GM12873 (cell line): Measurements from ENCODE around the gene MYCN.

Source experiments
- CTCF ChIP-seq: IDR thresholded peaks from 2 replicates; pipeline ENCODE4 v1.5.1; 2012; ENCODE audit warnings: low read depth, mild to moderate bottlenecking, moderate library complexity, low read length, control low read depth; ENCODE audit not compliant: insufficient read depth; ENCODE audit errors: missing control alignments

MYCN gene

GRCh38 chr2:15981646-15982045, 41.3 kb downstream of the MYCN start:
- no peak for TF ChIP-seq CTCF

- TF ChIP-seq CTCF: no peak
These were observed 42.1 kb downstream of the MYCN start for GRCh38 chr2:15982285-15983044.

GRCh38 chr2:15983496-15983895, 43.1 kb downstream of the MYCN start:
- TF ChIP-seq CTCF: no peak

- no peak for TF ChIP-seq CTCF
These were observed 44.3 kb downstream of the MYCN start for GRCh38 chr2:15984368-15985255.

GRCh38 chr2:15985531-15985930, 45.2 kb downstream of the MYCN start:
- TF ChIP-seq CTCF: no peak

- TF ChIP-seq CTCF: no peak
These were observed 45.8 kb downstream of the MYCN start for GRCh38 chr2:15986068-15986560.

- TF ChIP-seq CTCF: no peak
These were observed 46.3 kb downstream of the MYCN start for GRCh38 chr2:15986644-15987043.
